LoVo (cell line): ENCODE data around the gene DCTN2.

Source experiments
- DNase-seq: peaks from one replicate; pipeline ENCODE4 v3.0.0-alpha.2; 2016; ENCODE audit warnings: low spot score

The DCTN2 gene

GRCh38 chr12:57549909-57550640 is 3.1 kb upstream of the DCTN2 start, which contains the start of gene KIF5A:
TSS of gene KIF5A (plus strand) at chr12:57550044. CDS start at chr12:57550272, 228 bp downstream.
- DNase-seq, result no peak

- DNase-seq, result no peak
Observed at GRCh38 chr12:57549203-57549908, 2.4 kb upstream of the DCTN2 start.

GRCh38 chr12:57548488-57548887 is 1.5 kb upstream of the DCTN2 start:
- no peak for DNase-seq

- DNase-seq, result no peak
Observed at GRCh38 chr12:57548013-57548315, 972 bp upstream of the DCTN2 start.

- no peak for DNase-seq
Observed at GRCh38 chr12:57547288-57548012, 458 bp upstream of the DCTN2 start.

- no peak for DNase-seq
Observed at GRCh38 chr12:57545809-57546437, 1.1 kb downstream of the DCTN2 start.

- no peak for DNase-seq
Observed at GRCh38 chr12:57543581-57543980, 3.4 kb downstream of the DCTN2 start.

- no peak for DNase-seq
Observed at GRCh38 chr12:57541717-57542116, 5.3 kb downstream of the DCTN2 start.

- DNase-seq, result no peak
Observed at GRCh38 chr12:57541001-57541400, 6.0 kb downstream of the DCTN2 start.

GRCh38 chr12:57539134-57539768 is 7.7 kb downstream of the DCTN2 start:
- no peak for DNase-seq

- DNase-seq, result no peak
Observed at GRCh38 chr12:57536597-57536942, 10.4 kb downstream of the DCTN2 start.

GRCh38 chr12:57535764-57536596 is 11.0 kb downstream of the DCTN2 start:
- no peak for DNase-seq

- DNase-seq, result no peak
Observed at GRCh38 chr12:57534991-57535543, 11.9 kb downstream of the DCTN2 start.

- DNase-seq, result no peak
Observed at GRCh38 chr12:57534250-57534649, 12.7 kb downstream of the DCTN2 start.

- no peak for DNase-seq
Observed at GRCh38 chr12:57533108-57533507, 13.9 kb downstream of the DCTN2 start.

- DNase-seq, result no peak
Observed at GRCh38 chr12:57531836-57532235, 15.2 kb downstream of the DCTN2 start.

- DNase-seq, result no peak
Observed at GRCh38 chr12:57530396-57531142, 16.4 kb downstream of the DCTN2 start.

- DNase-seq, result no peak
Observed at GRCh38 chr12:57529831-57530230, 17.2 kb downstream of the DCTN2 start.

GRCh38 chr12:57528831-57529555 is 18.0 kb downstream of the DCTN2 start:
- DNase-seq, result no peak

GRCh38 chr12:57528176-57528575 is 18.8 kb downstream of the DCTN2 start:
- DNase-seq, result no peak
